MG63 (cell line): ENCODE results near the gene VDR. TPM values are rescaled to one million over a fixed set of nuclear protein-coding genes. Genes with fewer than 3 reads are reported as not detected.
A peak's percentile ranks its signal among the peaks of the same experiment; 100 is the strongest.
"Not testable (repeated sequence)": the region's sequence is repeated elsewhere in the genome, so short reads cannot be mapped to it uniquely, and the experiment has no call there.

ENCODE experiments used
- DNase-seq: peaks from one replicate; pipeline ENCODE4 v3.0.0-alpha.2; 2020
- H3K27me3 ChIP-seq: fragments of 250-450 bp; sonication (Bioruptor Pico); 2 replicates; pipeline ENCODE4 v1.5.1; 2020; ENCODE audit warnings: mild to moderate bottlenecking, moderate library complexity
- H3K36me3 ChIP-seq: fragments of 250-450 bp; sonication (Bioruptor Pico); 2 replicates; pipeline ENCODE4 v1.5.1; 2020; ENCODE audit warnings: mild to moderate bottlenecking, moderate library complexity
- H3K4me3 ChIP-seq: fragments of 250-450 bp; sonication (Bioruptor Pico); 2 replicates; pipeline ENCODE4 v1.5.1; 2020; ENCODE audit warnings: mild to moderate bottlenecking, moderate library complexity
- H3K9me3 ChIP-seq: fragments of 250-450 bp; sonication (Bioruptor Pico); 2 replicates; pipeline ENCODE4 v1.5.1; 2020; ENCODE audit warnings: mild to moderate bottlenecking, moderate library complexity
- total RNA-seq: library from RNA; depleted of rRNA; stranded (reverse); fragments of >200 nt; shearing (Covaris generic); gene quantifications from 2 replicates; pipeline ENCODE4 v1.2.3, GENCODE V29; 2014; ENCODE audit warnings: low replicate concordance

VDR gene
- total RNA-seq, 1 experiment from 2014 or later: 14.7 TPM

GRCh38 chr12:47809518-47809917, 95.3 kb downstream of the VDR start:
- peaks cover 32% of the 10 kb centered on the region for H3K36me3 ChIP-seq
- H3K9me3 ChIP-seq, DNase-seq, H3K27me3 ChIP-seq, H3K4me3 ChIP-seq: not testable (repeated sequence)

- Histone ChIP-seq H3K36me3 (peaks cover 31% of the 10 kb centered on the region), H3K9me3 (no peaks in the 10 kb centered on the region), H3K27me3 (no peaks in the 10 kb centered on the region), H3K4me3 (no peak overlapping the region)
- no peak for DNase-seq
Observed at GRCh38 chr12:47808574-47809365, 96.0 kb downstream of the VDR start.

- DNase-seq: no peak
- Histone ChIP-seq H3K36me3 (peaks cover 35% of the 10 kb centered on the region), H3K4me3 (no peak overlapping the region), H3K9me3 (no peaks in the 10 kb centered on the region), H3K27me3 (no peaks in the 10 kb centered on the region)
Observed at GRCh38 chr12:47808050-47808449, 96.7 kb downstream of the VDR start.

- Histone ChIP-seq H3K36me3 (peaks cover 37% of the 10 kb centered on the region), H3K4me3 (no peak overlapping the region), H3K9me3 (no peaks in the 10 kb centered on the region), H3K27me3 (no peaks in the 10 kb centered on the region)
- no peak for DNase-seq
Observed at GRCh38 chr12:47807338-47807737, 97.5 kb downstream of the VDR start.

GRCh38 chr12:47805417-47805816, 99.4 kb downstream of the VDR start:
- peak; percentile 30 for DNase-seq
- Histone ChIP-seq H3K27me3 (no peaks in the 10 kb centered on the region), H3K36me3 (peaks cover 38% of the 10 kb centered on the region), H3K9me3 (no peaks in the 10 kb centered on the region), H3K4me3 (no peak overlapping the region)

GRCh38 chr12:47804171-47804570, 100.6 kb downstream of the VDR start:
- H3K27me3 ChIP-seq: no peaks in the 10 kb centered on the region
- no peak for DNase-seq
- no peaks in the 10 kb centered on the region for H3K9me3 ChIP-seq
- H3K36me3 ChIP-seq: peaks cover 38% of the 10 kb centered on the region
- no peak overlapping the region for H3K4me3 ChIP-seq

GRCh38 chr12:47803191-47803875, 101.5 kb downstream of the VDR start:
- Histone ChIP-seq H3K36me3 (peaks cover 39% of the 10 kb centered on the region), H3K27me3 (no peaks in the 10 kb centered on the region), H3K9me3 (no peaks in the 10 kb centered on the region), H3K4me3 (no peak overlapping the region)
- no peak for DNase-seq

GRCh38 chr12:47802312-47802711, 102.5 kb downstream of the VDR start:
- DNase-seq: no peak
- H3K9me3 ChIP-seq: no peaks in the 10 kb centered on the region
- H3K36me3 ChIP-seq: peaks cover 42% of the 10 kb centered on the region
- H3K4me3 ChIP-seq: no peak overlapping the region
- no peaks in the 10 kb centered on the region for H3K27me3 ChIP-seq

- Histone ChIP-seq H3K36me3 (peaks cover 44% of the 10 kb centered on the region), H3K4me3 (no peak overlapping the region), H3K27me3 (no peaks in the 10 kb centered on the region), H3K9me3 (no peaks in the 10 kb centered on the region)
- no peak for DNase-seq
Observed at GRCh38 chr12:47801904-47802246, 102.9 kb downstream of the VDR start.

GRCh38 chr12:47801170-47801903, 103.5 kb downstream of the VDR start:
- no peak for DNase-seq
- no peak overlapping the region for H3K4me3 ChIP-seq
- no peaks in the 10 kb centered on the region for H3K9me3 ChIP-seq
- H3K36me3 ChIP-seq: peaks cover 47% of the 10 kb centered on the region
- no peaks in the 10 kb centered on the region for H3K27me3 ChIP-seq

GRCh38 chr12:47800582-47800981, 104.2 kb downstream of the VDR start:
- H3K36me3 ChIP-seq: peaks cover 48% of the 10 kb centered on the region

GRCh38 chr12:47799357-47799955, 105.3 kb downstream of the VDR start:
- Histone ChIP-seq H3K4me3 (no peak overlapping the region), H3K36me3 (peaks cover 54% of the 10 kb centered on the region), H3K9me3 (no peaks in the 10 kb centered on the region), H3K27me3 (no peaks in the 10 kb centered on the region)
- peak; percentile 62 for DNase-seq

More at GRCh38 chr12:47800582-47800981, 104.2 kb downstream of the VDR start:
- H3K9me3 ChIP-seq: no peaks in the 10 kb centered on the region
- no peak overlapping the region for H3K4me3 ChIP-seq
- DNase-seq: no peak
- H3K27me3 ChIP-seq: no peaks in the 10 kb centered on the region

GRCh38 chr12:47798382-47798948, 106.3 kb downstream of the VDR start:
- peaks cover 55% of the 10 kb centered on the region for H3K36me3 ChIP-seq
- H3K9me3 ChIP-seq: no peaks in the 10 kb centered on the region
- DNase-seq: no peak
- no peak overlapping the region for H3K4me3 ChIP-seq
- H3K27me3 ChIP-seq: no peaks in the 10 kb centered on the region

- H3K27me3 ChIP-seq: no peaks in the 10 kb centered on the region
- no peak overlapping the region for H3K4me3 ChIP-seq
- no peaks in the 10 kb centered on the region for H3K9me3 ChIP-seq
- peaks cover 55% of the 10 kb centered on the region for H3K36me3 ChIP-seq
- DNase-seq: no peak
Observed at GRCh38 chr12:47797441-47797840, 107.4 kb downstream of the VDR start.

- peaks cover 47% of the 10 kb centered on the region for H3K36me3 ChIP-seq
- H3K9me3 ChIP-seq: no peaks in the 10 kb centered on the region
Observed at GRCh38 chr12:47795814-47796411, 108.9 kb downstream of the VDR start.

GRCh38 chr12:47795121-47795813, 109.5 kb downstream of the VDR start:
- H3K36me3 ChIP-seq: peaks cover 45% of the 10 kb centered on the region
- H3K27me3 ChIP-seq: no peaks in the 10 kb centered on the region
- DNase-seq: no peak
- H3K4me3 ChIP-seq: no peak overlapping the region
- H3K9me3 ChIP-seq: no peaks in the 10 kb centered on the region

More at GRCh38 chr12:47795814-47796411, 108.9 kb downstream of the VDR start:
- no peak overlapping the region for H3K4me3 ChIP-seq
- DNase-seq: no peak
- H3K27me3 ChIP-seq: no peaks in the 10 kb centered on the region
